ENCODE results near the gene IL1R1. TPM values are rescaled to one million over a fixed set of nuclear protein-coding genes. Genes with fewer than 3 reads are reported as not detected.
"Not testable (repeated sequence)": the region's sequence is repeated elsewhere in the genome, so short reads cannot be mapped to it uniquely, and the experiment has no call there.

The IL1R1 gene
- total and polyA plus RNA-seq, 10 donors, result 7.6 to 163 (median 73.3) TPM

DNA sequence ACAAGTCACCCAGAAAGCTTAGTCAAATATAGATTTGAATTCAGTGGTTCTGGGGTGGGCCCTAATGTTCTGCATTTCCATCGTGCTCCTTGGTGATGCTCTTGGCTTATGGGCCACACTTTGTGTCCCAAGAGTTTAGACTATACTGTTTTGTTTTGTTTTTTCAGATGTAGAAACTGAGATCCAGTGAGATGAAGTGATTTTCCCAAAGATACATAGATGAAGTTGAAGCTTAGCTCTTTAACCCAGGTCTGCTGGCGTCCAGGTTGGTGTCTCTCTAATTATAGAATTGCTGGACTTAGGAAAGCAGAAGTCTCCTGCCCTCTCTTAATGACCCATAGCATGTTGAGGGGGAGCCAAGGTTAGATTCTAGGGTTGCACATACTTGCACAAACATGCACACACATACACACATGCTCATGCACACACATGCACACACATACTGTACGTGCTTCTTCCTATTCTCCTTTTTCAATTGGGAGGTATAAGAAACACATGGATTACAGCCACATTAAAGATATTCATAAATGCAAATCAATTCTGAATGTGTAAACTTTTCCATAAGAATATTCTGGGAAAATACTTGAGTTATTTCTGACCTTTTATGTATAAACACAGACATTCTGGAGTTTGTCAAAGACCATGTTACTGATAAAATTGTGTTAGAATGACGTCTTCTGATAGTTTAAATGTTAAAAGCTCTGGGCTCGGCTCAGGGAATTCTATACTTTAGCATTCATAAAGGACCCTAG lies 41.3 kb upstream of the IL1R1 start:
- DNase-seq, result no peak
- Histone ChIP-seq H3K27me3 (replicated peaks in 1 of 7) (peaks cover 0 to 29% (median 0%) of the 10 kb centered on the region in 7 donors), H3K27ac (no peak overlapping the region), H3K4me3 (no peak overlapping the region), H3K36me3 (no peaks in the 10 kb centered on the region), H3K9me3 (peaks cover 0 to 7% (median 0%) of the 10 kb centered on the region in 8 donors), H3K4me1 (peaks cover 0 to 29% (median 12%) of the 10 kb centered on the region in 6 donors)
- intact Hi-C loops (cut with DNase I; ENCODE audit: low total_unique reads), result no loop called here
- TF ChIP-seq POLR2AphosphoS5 (IDR thresholded peaks at IDR 0.05) (no peak), POLR2A (IDR thresholded peaks at IDR 0.05) (no peak)
- TF ChIP-seq, protein P1, sequence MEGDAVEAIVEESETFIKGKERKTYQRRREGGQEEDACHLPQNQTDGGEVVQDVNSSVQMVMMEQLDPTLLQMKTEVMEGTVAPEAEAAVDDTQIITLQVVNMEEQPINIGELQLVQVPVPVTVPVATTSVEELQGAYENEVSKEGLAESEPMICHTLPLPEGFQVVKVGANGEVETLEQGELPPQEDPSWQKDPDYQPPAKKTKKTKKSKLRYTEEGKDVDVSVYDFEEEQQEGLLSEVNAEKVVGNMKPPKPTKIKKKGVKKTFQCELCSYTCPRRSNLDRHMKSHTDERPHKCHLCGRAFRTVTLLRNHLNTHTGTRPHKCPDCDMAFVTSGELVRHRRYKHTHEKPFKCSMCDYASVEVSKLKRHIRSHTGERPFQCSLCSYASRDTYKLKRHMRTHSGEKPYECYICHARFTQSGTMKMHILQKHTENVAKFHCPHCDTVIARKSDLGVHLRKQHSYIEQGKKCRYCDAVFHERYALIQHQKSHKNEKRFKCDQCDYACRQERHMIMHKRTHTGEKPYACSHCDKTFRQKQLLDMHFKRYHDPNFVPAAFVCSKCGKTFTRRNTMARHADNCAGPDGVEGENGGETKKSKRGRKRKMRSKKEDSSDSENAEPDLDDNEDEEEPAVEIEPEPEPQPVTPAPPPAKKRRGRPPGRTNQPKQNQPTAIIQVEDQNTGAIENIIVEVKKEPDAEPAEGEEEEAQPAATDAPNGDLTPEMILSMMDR (IDR thresholded peaks at IDR 0.05 in 8 of 11, conservative IDR thresholded peaks at IDR 0.05 in 3 of 11), result no peak
- WGBS, 5 donors, result 83 to 94% (median 88%) methylated on average over 5 of the region's 5 CpGs

DNA sequence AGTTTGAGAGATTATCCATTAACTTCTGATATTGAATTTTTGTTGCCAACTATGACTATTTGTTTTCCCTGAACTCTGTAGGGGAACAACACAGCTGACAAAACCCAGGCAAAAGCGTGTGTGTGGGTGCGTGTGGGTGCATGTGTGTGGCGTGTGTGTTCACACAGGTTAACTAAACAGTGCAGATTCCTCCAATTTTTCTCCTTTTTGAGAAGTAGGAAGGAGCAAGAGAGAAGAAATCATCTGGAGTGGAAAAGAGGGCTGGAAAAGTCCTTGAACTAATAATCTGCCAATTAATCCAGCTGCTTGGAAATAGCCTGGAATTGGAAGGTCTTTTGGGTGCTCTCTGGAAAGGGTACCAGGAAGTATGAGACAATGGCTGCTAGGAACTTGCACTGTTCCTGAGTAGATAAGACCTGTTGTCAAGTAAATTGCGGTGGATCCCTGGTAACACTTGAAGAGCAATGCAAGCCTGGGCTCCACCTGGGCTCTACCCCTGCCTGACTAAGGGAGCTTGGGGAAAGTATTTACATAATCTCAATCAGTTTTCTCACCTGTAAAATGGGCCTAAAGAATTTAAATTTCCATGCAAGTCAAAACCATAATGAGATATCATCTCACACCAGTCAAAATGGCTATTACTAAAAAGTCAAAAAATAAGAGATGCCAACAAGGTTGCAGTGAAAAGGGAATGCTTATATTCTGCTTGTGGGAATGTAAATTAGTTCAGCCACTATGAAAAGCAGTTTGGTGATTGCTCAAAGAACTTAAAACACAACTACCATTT lies 40.5 kb upstream of the IL1R1 start:
- no peak for TF ChIP-seq POLR2A (IDR thresholded peaks at IDR 0.05)
- TF ChIP-seq, protein P1 (IDR thresholded peaks at IDR 0.05 in 8 of 11, conservative IDR thresholded peaks at IDR 0.05 in 3 of 11), result no peak
- peak in 1 of 3 donors; percentile 29 for TF ChIP-seq POLR2AphosphoS5 (IDR thresholded peaks at IDR 0.05)
- H3K9me3 ChIP-seq, result peaks cover 0 to 7% (median 0%) of the 10 kb centered on the region in 8 donors
- no peaks in the 10 kb centered on the region for H3K36me3 ChIP-seq
- H3K27ac ChIP-seq, result no peak overlapping the region
- DNase-seq, result no peak
- WGBS, 5 donors, result 70 to 95% (median 89%) methylated on average over 4 of the region's 4 CpGs
- intact Hi-C loops (cut with DNase I; ENCODE audit: low total_unique reads), result no loop called here
- H3K4me3 ChIP-seq, result no peak overlapping the region
- peaks cover 0 to 26% (median 0%) of the 10 kb centered on the region in 7 donors for H3K27me3 ChIP-seq (replicated peaks in 1 of 7)
- H3K4me1 ChIP-seq, result peaks cover 0 to 29% (median 12%) of the 10 kb centered on the region in 6 donors

DNA sequence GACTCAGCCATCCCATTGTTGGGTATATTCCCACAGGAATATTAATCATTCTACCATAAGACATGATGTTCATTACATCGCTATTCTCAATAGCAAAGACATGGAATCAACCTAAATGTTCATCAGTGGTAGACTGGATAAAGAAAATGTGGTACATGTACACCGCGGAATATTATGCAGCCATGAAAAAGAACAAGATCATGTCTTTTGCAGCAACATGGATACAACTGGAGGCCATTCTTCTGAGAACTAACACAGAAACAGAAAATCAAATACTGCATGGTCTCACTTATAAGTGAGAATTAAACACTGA lies 40.0 kb upstream of the IL1R1 start:
- DNase-seq; intact Hi-C loops (cut with DNase I; ENCODE audit: low total_unique reads); H3K4me3 ChIP-seq; H3K9me3 ChIP-seq; H3K27ac ChIP-seq; H3K36me3 ChIP-seq: not testable (repeated sequence)
- 62 to 76% (median 66%) methylated on average over 3 of the region's 3 CpGs for WGBS, 5 donors
- H3K27me3 ChIP-seq (replicated peaks in 1 of 7), result peaks cover 0 to 24% (median 0%) of the 10 kb centered on the region in 7 donors
- H3K4me1 ChIP-seq, result peaks cover 0 to 29% (median 12%) of the 10 kb centered on the region in 6 donors

DNA sequence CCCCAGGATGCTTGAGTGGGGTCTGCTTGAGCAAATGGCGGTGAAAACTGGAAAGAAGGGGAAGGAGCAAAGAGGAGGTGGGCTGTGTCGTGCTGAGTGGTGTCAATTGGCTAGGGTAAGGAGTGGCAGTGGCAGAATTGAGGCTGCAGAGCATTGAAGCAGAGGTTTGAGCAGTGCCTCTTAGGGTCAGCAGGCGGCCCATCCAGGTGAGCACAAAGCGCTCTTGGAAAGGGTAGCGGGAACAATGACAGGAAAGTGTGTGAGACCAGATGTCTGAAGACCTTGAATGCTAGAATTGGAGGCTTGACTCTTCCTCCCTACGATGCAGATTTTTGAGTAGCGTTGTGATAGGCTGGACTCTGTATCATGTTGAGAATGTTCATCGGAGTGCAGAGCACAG lies 39.3 kb upstream of the IL1R1 start:
- intact Hi-C loops (cut with DNase I; ENCODE audit: low total_unique reads), result no loop called here
- H3K27ac ChIP-seq, result no peak overlapping the region
- H3K27me3 ChIP-seq (replicated peaks in 1 of 7), result peaks cover 0 to 24% (median 0%) of the 10 kb centered on the region in 7 donors
- peaks cover 0 to 29% (median 12%) of the 10 kb centered on the region in 6 donors for H3K4me1 ChIP-seq
- H3K9me3 ChIP-seq, result peaks cover 0 to 5% (median 0%) of the 10 kb centered on the region in 8 donors
- no peak overlapping the region for H3K4me3 ChIP-seq
- no peak for TF ChIP-seq POLR2AphosphoS5 (IDR thresholded peaks at IDR 0.05)
- no peak for TF ChIP-seq POLR2A (IDR thresholded peaks at IDR 0.05)
- TF ChIP-seq, protein P1 (IDR thresholded peaks at IDR 0.05 in 8 of 11, conservative IDR thresholded peaks at IDR 0.05 in 3 of 11), result no peak
- no peak for DNase-seq
- no peaks in the 10 kb centered on the region for H3K36me3 ChIP-seq
- 83 to 95% (median 90%) methylated on average over 8 of the region's 8 CpGs for WGBS, 5 donors

All from spleen (tissue), 11 donors.